Central memory CD8-positive, alpha-beta T cell (primary cell): ENCODE data around the gene SLC22A25.

ENCODE experiments used
- ATAC-seq: fragments of 150-1000 bp; cut with Tn5 transposase; replicated peaks from 2 replicates; pipeline ENCODE4 v1.10.0; 2022; ENCODE audit warnings: mild to moderate bottlenecking, moderate FRiP score, moderate number of reproducible peaks; ENCODE audit not compliant: poor library complexity, severe bottlenecking; ENCODE audit errors: extremely low read depth
- DNase-seq, 2 donors: peaks; one replicate each; pipeline ENCODE4 v3.0.0; 2021; ENCODE audit warnings: low spot score in 2 of 2
- H3K27ac Mint-ChIP-seq: one replicate; pipeline ENCODE4 v1.8.0; 2022; ENCODE audit warnings: low read depth, mild to moderate bottlenecking, moderate library complexity, mixed read lengths
- H3K27me3 Mint-ChIP-seq: one replicate; pipeline ENCODE4 v1.8.0; 2022; ENCODE audit warnings: mixed read lengths
- H3K36me3 Mint-ChIP-seq: one replicate; pipeline ENCODE4 v1.8.0; 2022; ENCODE audit warnings: mild to moderate bottlenecking, moderate library complexity, mixed read lengths; ENCODE audit not compliant: insufficient read depth
- H3K4me1 Mint-ChIP-seq: one replicate; pipeline ENCODE4 v1.8.0; 2022; ENCODE audit warnings: mixed read lengths
- H3K4me3 Mint-ChIP-seq: one replicate; pipeline ENCODE4 v1.8.0; 2022; ENCODE audit warnings: mild to moderate bottlenecking, moderate library complexity, mixed read lengths
- H3K9me3 Mint-ChIP-seq: one replicate; pipeline ENCODE4 v1.8.0; 2022; ENCODE audit warnings: mixed read lengths

The SLC22A25 gene

GRCh38 chr11:63243533-63243932 lies at the start of gene SLC22A25:
SLC22A25 (minus strand) TSS chr11:63243599; CDS start chr11:63229652, 13,947 bp downstream.
- DNase-seq: no peak

GRCh38 chr11:63290285-63290684 lies 46.9 kb upstream of the SLC22A25 start:
- ATAC-seq (no peak), DNase-seq (no peak)
- Mint-ChIP-seq H3K36me3 (no peaks in the 10 kb centered on the region), H3K4me3 (no peak overlapping the region), H3K27ac (no peak overlapping the region), H3K4me1 (no peaks in the 10 kb centered on the region), H3K27me3 (peaks cover 53% of the 10 kb centered on the region), H3K9me3 (peaks cover 18% of the 10 kb centered on the region)

More at GRCh38 chr11:63243533-63243932, at the start of gene SLC22A25:
- Mint-ChIP-seq H3K27me3 (peaks cover 68% of the 10 kb centered on the region), H3K4me3 (no peak within 1 kb of the TSS), H3K36me3 (no peaks in the 10 kb centered on the region), H3K9me3 (no peaks in the 10 kb centered on the region), H3K27ac (no peak within 1 kb of the TSS), H3K4me1 (no peaks in the 10 kb centered on the region)
- no peak for ATAC-seq

- no peak for ATAC-seq
Observed at GRCh38 chr11:63289658-63290057, 46.3 kb upstream of the SLC22A25 start.

GRCh38 chr11:63282579-63282978 lies 39.2 kb upstream of the SLC22A25 start:
- DNase-seq (no peak), ATAC-seq (no peak)
- no peak overlapping the region for H3K27ac Mint-ChIP-seq
- H3K4me3 Mint-ChIP-seq: no peak overlapping the region
- H3K36me3 Mint-ChIP-seq: no peaks in the 10 kb centered on the region
- H3K27me3 Mint-ChIP-seq: peaks cover 96% of the 10 kb centered on the region
- H3K4me1 Mint-ChIP-seq: no peaks in the 10 kb centered on the region
- no peaks in the 10 kb centered on the region for H3K9me3 Mint-ChIP-seq

More at GRCh38 chr11:63289658-63290057, 46.3 kb upstream of the SLC22A25 start:
- no peak overlapping the region for H3K4me3 Mint-ChIP-seq
- H3K27me3 Mint-ChIP-seq: peaks cover 53% of the 10 kb centered on the region
- H3K27ac Mint-ChIP-seq: no peak overlapping the region
- peaks cover 16% of the 10 kb centered on the region for H3K9me3 Mint-ChIP-seq
- H3K4me1 Mint-ChIP-seq: no peaks in the 10 kb centered on the region
- H3K36me3 Mint-ChIP-seq: no peaks in the 10 kb centered on the region
- DNase-seq: no peak

- no peaks in the 10 kb centered on the region for H3K36me3 Mint-ChIP-seq
- ATAC-seq (no peak), DNase-seq (no peak)
- no peak overlapping the region for H3K27ac Mint-ChIP-seq
- H3K4me1 Mint-ChIP-seq: no peaks in the 10 kb centered on the region
- H3K27me3 Mint-ChIP-seq: peaks cover 91% of the 10 kb centered on the region
- no peak overlapping the region for H3K4me3 Mint-ChIP-seq
- no peaks in the 10 kb centered on the region for H3K9me3 Mint-ChIP-seq
Observed at GRCh38 chr11:63280920-63281319, 37.5 kb upstream of the SLC22A25 start.

- H3K27ac Mint-ChIP-seq: no peak overlapping the region
- peaks cover 92% of the 10 kb centered on the region for H3K27me3 Mint-ChIP-seq
- H3K4me3 Mint-ChIP-seq: no peak overlapping the region
- ATAC-seq (no peak), DNase-seq (no peak)
- H3K9me3 Mint-ChIP-seq: no peaks in the 10 kb centered on the region
- no peaks in the 10 kb centered on the region for H3K36me3 Mint-ChIP-seq
- no peaks in the 10 kb centered on the region for H3K4me1 Mint-ChIP-seq
Observed at GRCh38 chr11:63277345-63277943, 34.0 kb upstream of the SLC22A25 start.

GRCh38 chr11:63274776-63275175 lies 31.4 kb upstream of the SLC22A25 start:
- peaks cover 87% of the 10 kb centered on the region for H3K27me3 Mint-ChIP-seq
- no peaks in the 10 kb centered on the region for H3K36me3 Mint-ChIP-seq
- H3K4me1 Mint-ChIP-seq: no peaks in the 10 kb centered on the region
- DNase-seq: no peak
- H3K27ac Mint-ChIP-seq: no peak overlapping the region
- H3K4me3 Mint-ChIP-seq: no peak overlapping the region
- ATAC-seq: no peak
- H3K9me3 Mint-ChIP-seq: no peaks in the 10 kb centered on the region

- Mint-ChIP-seq H3K27me3 (peaks cover 87% of the 10 kb centered on the region), H3K4me1 (no peaks in the 10 kb centered on the region), H3K27ac (no peak overlapping the region), H3K9me3 (no peaks in the 10 kb centered on the region), H3K36me3 (no peaks in the 10 kb centered on the region), H3K4me3 (no peak overlapping the region)
- ATAC-seq: no peak
- DNase-seq: no peak
Observed at GRCh38 chr11:63273685-63274084, 30.3 kb upstream of the SLC22A25 start.

- DNase-seq (no peak), ATAC-seq (no peak)
- H3K36me3 Mint-ChIP-seq: no peaks in the 10 kb centered on the region
- no peak overlapping the region for H3K27ac Mint-ChIP-seq
- no peaks in the 10 kb centered on the region for H3K4me1 Mint-ChIP-seq
- H3K4me3 Mint-ChIP-seq: no peak overlapping the region
- peaks cover 59% of the 10 kb centered on the region for H3K27me3 Mint-ChIP-seq
- no peaks in the 10 kb centered on the region for H3K9me3 Mint-ChIP-seq
Observed at GRCh38 chr11:63262547-63262946, 19.1 kb upstream of the SLC22A25 start.

- Mint-ChIP-seq H3K36me3 (peaks cover 2% of the 10 kb centered on the region), H3K4me1 (no peaks in the 10 kb centered on the region), H3K4me3 (no peak overlapping the region), H3K9me3 (no peaks in the 10 kb centered on the region), H3K27me3 (peaks cover 45% of the 10 kb centered on the region), H3K27ac (no peak overlapping the region)
- ATAC-seq (no peak), DNase-seq (no peak)
Observed at GRCh38 chr11:63251312-63251711, 7.9 kb upstream of the SLC22A25 start.

GRCh38 chr11:63250162-63251050 lies 7.0 kb upstream of the SLC22A25 start:
- no peak for ATAC-seq
- DNase-seq: no peak
- Mint-ChIP-seq H3K4me3 (no peak overlapping the region), H3K4me1 (no peaks in the 10 kb centered on the region), H3K27ac (no peak overlapping the region), H3K27me3 (peaks cover 54% of the 10 kb centered on the region), H3K36me3 (peaks cover 2% of the 10 kb centered on the region), H3K9me3 (no peaks in the 10 kb centered on the region)

- Mint-ChIP-seq H3K4me1 (no peaks in the 10 kb centered on the region), H3K27ac (no peak overlapping the region), H3K9me3 (no peaks in the 10 kb centered on the region), H3K27me3 (peaks cover 69% of the 10 kb centered on the region), H3K36me3 (peaks cover 2% of the 10 kb centered on the region), H3K4me3 (no peak overlapping the region)
- ATAC-seq (no peak), DNase-seq (no peak)
Observed at GRCh38 chr11:63248966-63249365, 5.6 kb upstream of the SLC22A25 start.
